ENCODE data around the gene RABGAP1L.

DNA sequence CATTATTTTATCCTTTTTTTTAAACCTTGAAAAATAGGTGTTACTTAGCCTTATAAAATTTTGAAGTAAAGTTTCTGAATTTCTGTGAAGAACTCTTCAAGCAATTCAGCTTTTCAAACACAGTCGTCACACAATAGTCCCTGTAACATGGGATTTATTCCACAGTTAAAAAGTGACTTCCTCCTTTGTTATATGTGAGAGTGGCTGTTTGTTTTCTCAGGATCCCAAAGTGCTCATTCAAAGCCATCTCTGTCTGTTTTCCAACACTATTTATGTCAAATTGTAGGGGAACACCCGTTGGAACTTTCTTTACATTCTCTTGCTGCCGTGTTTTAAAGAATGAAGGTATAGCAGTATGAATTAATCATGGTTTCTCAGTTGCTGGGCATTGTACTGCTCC, 207.6 kb downstream of the RABGAP1L start:
- TF ChIP-seq POLR2AphosphoS5 (IDR thresholded peaks at IDR 0.05; ENCODE audit: borderline replicate concordance, low read depth, low read length), result no peak
- TF ChIP-seq EZH2 (IDR thresholded peaks at IDR 0.05), result no peak
- TF ChIP-seq FOXP2 (optimal IDR thresholded peaks at IDR 0.05; ENCODE audit: control extremely low read depth, extremely low read length, insufficient read depth), result no peak
